Smooth muscle cell of the pulmonary artery (primary cell): ENCODE results near the gene SMAD2. TPM values are rescaled to one million over a fixed set of nuclear protein-coding genes. Genes with fewer than 3 reads are reported as not detected.

Source experiments
- total RNA-seq: library from RNA; depleted of rRNA; stranded (reverse); fragments of >200 nt; gene quantifications from 2 replicates; pipeline ENCODE4 v1.2.3, GENCODE V29; 2014

Gene SMAD2
- 106 and 132 TPM in 2 replicates for total RNA-seq

GRCh38 chr18:47930199-47930930, at the start of gene SMAD2:
Gene SMAD2 (minus strand): TSS chr18:47930659. CDS start chr18:47896756, 33,903 bp downstream.

